OCI-LY3 (cell line): ENCODE results near the gene SNED1.

Experiments used
- H2AFZ ChIP-seq: fragments of 200-600, 300-600 bp; shearing (Covaris generic); 2 replicates; pipeline ENCODE4 v1.6.0; 2014; ENCODE audit warnings: antibody characterized with exemption, low read depth, low read length
- H3K27ac ChIP-seq: fragments of 200-600, 300-600 bp; sonication (generic); 2 replicates; pipeline ENCODE4 v1.5.1; 2014; ENCODE audit warnings: mild to moderate bottlenecking, low read length, moderate library complexity, mixed read lengths
- H3K27me3 ChIP-seq: fragments of 200-600, 300-600 bp; sonication (generic); 2 replicates; pipeline ENCODE4 v1.6.1; 2014; ENCODE audit warnings: low read depth, low read length, mixed read lengths
- H3K36me3 ChIP-seq: fragments of 200-600, 300-600 bp; sonication (generic); replicated peaks from 2 replicates; pipeline ENCODE3; 2014; ENCODE audit warnings: low read depth, low read length, mixed read lengths
- H3K4me1 ChIP-seq: fragments of 300-600, 200-600 bp; sonication (generic); 2 replicates; pipeline ENCODE4 v1.6.1; 2014; ENCODE audit warnings: low read length, mixed read lengths
- H3K4me2 ChIP-seq: fragments of 200-600, 300-600 bp; sonication (generic); 2 replicates; pipeline ENCODE4 v1.6.1; 2014; ENCODE audit warnings: low read length, mixed read lengths
- H3K4me3 ChIP-seq: fragments of 300-600, 200-600 bp; sonication (generic); 2 replicates; pipeline ENCODE4 v1.5.1; 2014; ENCODE audit warnings: antibody characterized with exemption, mild to moderate bottlenecking, low read length, moderate library complexity
- H3K79me2 ChIP-seq: fragments of 300-600, 200-600 bp; shearing (Covaris generic); 2 replicates; pipeline ENCODE4 v1.6.1; 2014; ENCODE audit warnings: mild to moderate bottlenecking, low read length, mixed read lengths
- H3K9ac ChIP-seq: fragments of 300-600, 200-600 bp; shearing (Covaris generic); 2 replicates; pipeline ENCODE4 v1.6.0; 2014; ENCODE audit warnings: mild to moderate bottlenecking, low read length, moderate library complexity
- H3K9me3 ChIP-seq: fragments of 200-600, 300-600 bp; shearing (Covaris generic); 2 replicates; pipeline ENCODE4 v1.6.1; 2014; ENCODE audit warnings: low read length, mixed read lengths; ENCODE audit not compliant: insufficient read depth
- H4K20me1 ChIP-seq: fragments of 200-600, 300-600 bp; sonication (generic); 2 replicates; pipeline ENCODE4 v1.6.1; 2016; ENCODE audit warnings: low read length, mixed read lengths; ENCODE audit not compliant: insufficient read depth
- EZH2phosphoT487 ChIP-seq: fragments of 200-600 bp; shearing (Covaris generic); IDR thresholded peaks from 2 replicates; pipeline ENCODE4 v1.6.1; 2018; ENCODE audit warnings: antibody characterized with exemption, mixed run types, low read depth
- TF ChIP-seq, protein P1 (sequence below): fragments of 200-600, 300-600 bp; sonication (generic); IDR thresholded peaks from 2 replicates; pipeline ENCODE4 v1.5.1; 2014; ENCODE audit warnings: antibody characterized with exemption, low read length, low read depth

Gene SNED1

GRCh38 chr2:241137276-241138190, 139.1 kb downstream of the SNED1 start:
- H4K20me1 ChIP-seq: no peaks in the 10 kb centered on the region
- H3K4me2 ChIP-seq: no peak overlapping the region
- no peak overlapping the region for H3K4me3 ChIP-seq
- no peak overlapping the region for H2AFZ ChIP-seq
- H3K9ac ChIP-seq: no peak overlapping the region
- TF ChIP-seq, protein P1, sequence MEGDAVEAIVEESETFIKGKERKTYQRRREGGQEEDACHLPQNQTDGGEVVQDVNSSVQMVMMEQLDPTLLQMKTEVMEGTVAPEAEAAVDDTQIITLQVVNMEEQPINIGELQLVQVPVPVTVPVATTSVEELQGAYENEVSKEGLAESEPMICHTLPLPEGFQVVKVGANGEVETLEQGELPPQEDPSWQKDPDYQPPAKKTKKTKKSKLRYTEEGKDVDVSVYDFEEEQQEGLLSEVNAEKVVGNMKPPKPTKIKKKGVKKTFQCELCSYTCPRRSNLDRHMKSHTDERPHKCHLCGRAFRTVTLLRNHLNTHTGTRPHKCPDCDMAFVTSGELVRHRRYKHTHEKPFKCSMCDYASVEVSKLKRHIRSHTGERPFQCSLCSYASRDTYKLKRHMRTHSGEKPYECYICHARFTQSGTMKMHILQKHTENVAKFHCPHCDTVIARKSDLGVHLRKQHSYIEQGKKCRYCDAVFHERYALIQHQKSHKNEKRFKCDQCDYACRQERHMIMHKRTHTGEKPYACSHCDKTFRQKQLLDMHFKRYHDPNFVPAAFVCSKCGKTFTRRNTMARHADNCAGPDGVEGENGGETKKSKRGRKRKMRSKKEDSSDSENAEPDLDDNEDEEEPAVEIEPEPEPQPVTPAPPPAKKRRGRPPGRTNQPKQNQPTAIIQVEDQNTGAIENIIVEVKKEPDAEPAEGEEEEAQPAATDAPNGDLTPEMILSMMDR: no peak
- no peak for TF ChIP-seq EZH2phosphoT487
- peaks cover 41% of the 10 kb centered on the region for H3K79me2 ChIP-seq
- H3K27ac ChIP-seq: no peak overlapping the region
- no peaks in the 10 kb centered on the region for H3K27me3 ChIP-seq
- peaks cover 17% of the 10 kb centered on the region for H3K4me1 ChIP-seq
- H3K36me3 ChIP-seq: peaks cover 46% of the 10 kb centered on the region
- no peaks in the 10 kb centered on the region for H3K9me3 ChIP-seq

DNA sequence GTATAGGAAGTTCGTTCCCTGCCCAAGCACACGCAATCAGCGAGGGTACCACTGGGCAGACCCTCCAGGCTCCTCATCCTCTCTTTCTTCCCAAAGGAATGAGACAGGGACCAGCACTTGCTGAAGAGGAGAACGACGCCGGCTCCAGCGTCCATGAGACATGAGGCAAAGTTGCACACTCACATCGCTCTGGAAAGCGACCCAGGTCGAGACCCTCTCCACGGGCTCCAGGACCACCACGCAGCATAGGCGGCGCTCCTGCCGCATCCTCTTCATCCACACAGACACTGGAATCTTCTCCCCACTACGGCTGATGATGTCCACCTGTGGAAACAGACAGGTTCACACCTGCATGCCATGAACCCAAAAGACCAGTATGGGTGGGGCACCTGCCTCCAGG, 140.1 kb downstream of the SNED1 start:
- Histone ChIP-seq H2AFZ (no peak overlapping the region), H3K4me3 (no peak overlapping the region), H3K4me2 (no peak overlapping the region), H3K9me3 (no peaks in the 10 kb centered on the region), H4K20me1 (no peaks in the 10 kb centered on the region), H3K4me1 (peaks cover 7% of the 10 kb centered on the region), H3K27ac (no peak overlapping the region), H3K27me3 (no peaks in the 10 kb centered on the region), H3K36me3 (peaks cover 45% of the 10 kb centered on the region), H3K79me2 (peaks cover 46% of the 10 kb centered on the region), H3K9ac (no peak overlapping the region)
- TF ChIP-seq EZH2phosphoT487: no peak
- TF ChIP-seq, protein P1: no peak

- no peaks in the 10 kb centered on the region for H3K27me3 ChIP-seq
- no peaks in the 10 kb centered on the region for H3K4me1 ChIP-seq
- no peak overlapping the region for H3K9ac ChIP-seq
- H3K27ac ChIP-seq: no peak overlapping the region
- H2AFZ ChIP-seq: no peak overlapping the region
- H3K4me3 ChIP-seq: no peak overlapping the region
- no peaks in the 10 kb centered on the region for H3K9me3 ChIP-seq
- TF ChIP-seq EZH2phosphoT487: no peak
- TF ChIP-seq, protein P1: no peak
- H3K79me2 ChIP-seq: peaks cover 51% of the 10 kb centered on the region
- no peak overlapping the region for H3K4me2 ChIP-seq
- peaks cover 35% of the 10 kb centered on the region for H3K36me3 ChIP-seq
- no peaks in the 10 kb centered on the region for H4K20me1 ChIP-seq
These were observed 141.4 kb downstream of the SNED1 start for GRCh38 chr2:241139531-241140444.

- Histone ChIP-seq H3K27me3 (no peaks in the 10 kb centered on the region), H3K4me2 (no peak overlapping the region), H4K20me1 (no peaks in the 10 kb centered on the region), H3K9ac (no peak overlapping the region), H3K4me3 (no peak overlapping the region), H3K79me2 (peaks cover 57% of the 10 kb centered on the region), H3K9me3 (no peaks in the 10 kb centered on the region), H3K4me1 (no peaks in the 10 kb centered on the region), H3K36me3 (peaks cover 29% of the 10 kb centered on the region), H2AFZ (no peak overlapping the region), H3K27ac (no peak overlapping the region)
- TF ChIP-seq, protein P1: no peak
- TF ChIP-seq EZH2phosphoT487: no peak
These were observed 142.0 kb downstream of the SNED1 start for GRCh38 chr2:241140445-241140840.
